Breast epithelium (tissue), 4 donors: ENCODE results near the gene PCSK5. TPM values are rescaled to one million over a fixed set of nuclear protein-coding genes. Genes with fewer than 3 reads are reported as not detected.

ENCODE experiments used
- DNase-seq, 2 donors: peaks; one replicate each; pipeline ENCODE4 v3.0.0-alpha.2; 2019; ENCODE audit warnings: low spot score in 2 of 2
- H3K27ac ChIP-seq, 2 donors: fragments of 200-600 bp; sonication (generic) in 1 of 2; one replicate each; pipeline ENCODE4 v1.5.1; 2016 to 2019; ENCODE audit warnings: mild to moderate bottlenecking in 1 of 2
- H3K27me3 ChIP-seq, 2 donors: fragments of 200-600 bp; sonication (generic) in 1 of 2; one replicate each; pipeline versions ENCODE4 v1.5.1 to v1.6.0; 2017 to 2019; ENCODE audit warnings: control low read depth in 1 of 2, mild to moderate bottlenecking in 1 of 2
- H3K36me3 ChIP-seq: fragments of 200-600 bp; one replicate; pipeline ENCODE4 v1.5.1; 2019
- H3K4me1 ChIP-seq, 2 donors: fragments of 200-600 bp; sonication (generic); one replicate each; pipeline ENCODE4 v1.5.1; 2016 to 2019; ENCODE audit warnings: control low read depth in 1 of 2
- H3K4me3 ChIP-seq, 3 donors: fragments of 200-600 bp; sonication (generic); 1 replicate in 2 of 3; 2 replicates in 1 of 3; pipeline ENCODE4 v1.5.1; 2016 to 2019; ENCODE audit warnings: mild to moderate bottlenecking in 3 of 3, moderate library complexity in 2 of 3
- H3K9me3 ChIP-seq, 2 donors: fragments of 200-600 bp; sonication (generic) in 1 of 2; one replicate each; pipeline ENCODE4 v1.5.1; 2016 to 2019; ENCODE audit warnings: control low read depth in 1 of 2
- CTCF ChIP-seq, 3 donors: fragments of 450-650 bp; IDR thresholded peaks; one replicate each; pipeline ENCODE4 v1.5.1; 2016 to 2017; ENCODE audit warnings: antibody characterized with exemption in 3 of 3, mild to moderate bottlenecking in 3 of 3, moderate library complexity in 3 of 3
- POLR2A ChIP-seq: fragments of 450-650 bp; IDR thresholded peaks from one replicate; pipeline ENCODE4 v1.6.1; 2016; ENCODE audit warnings: antibody characterized with exemption, mild to moderate bottlenecking, moderate library complexity
- POLR2AphosphoS5 ChIP-seq, 3 donors: sonication (generic); formaldehyde crosslinking; IDR thresholded peaks; one replicate each; pipeline ENCODE4 v1.6.1; 2017; ENCODE audit warnings: antibody characterized with exemption in 3 of 3
- intact Hi-C: fragments of 100-400 bp; cut with DNase I; formaldehyde crosslinking; loops from one replicate; pipeline ENCODE4 v1.15.1; 2023; ENCODE audit warnings: low total_unique reads
- total RNA-seq, 3 donors: library from RNA; depleted of rRNA; stranded (reverse); fragments of >200 nt; gene quantifications; one replicate each; pipeline ENCODE4 v1.1.0, GENCODE V29; 2016

PCSK5 gene
- total RNA-seq, 3 donors from 2014 or later = 12.7 to 21.0 (median 19.0) TPM

- H3K9me3 ChIP-seq = no peaks in the 10 kb centered on the region
- H3K27me3 ChIP-seq = no peaks in the 10 kb centered on the region
- H3K36me3 ChIP-seq = no peaks in the 10 kb centered on the region
- H3K27ac ChIP-seq = no peak overlapping the region
- DNase-seq = no peak
- no peaks in the 10 kb centered on the region for H3K4me1 ChIP-seq
- no peak overlapping the region for H3K4me3 ChIP-seq
- intact Hi-C loops = no loop called here
- no peak for TF ChIP-seq CTCF (IDR thresholded peaks at IDR 0.05)
- no peak for TF ChIP-seq POLR2AphosphoS5 (IDR thresholded peaks at IDR 0.05)
- TF ChIP-seq POLR2A = no peak
Measured at GRCh38 chr9:75965231-75965630, 74.8 kb downstream of the PCSK5 start.

GRCh38 chr9:75967556-75967955, 77.1 kb downstream of the PCSK5 start:
- Histone ChIP-seq H3K27ac (no peak overlapping the region), H3K27me3 (no peaks in the 10 kb centered on the region), H3K4me1 (no peaks in the 10 kb centered on the region), H3K4me3 (no peak overlapping the region), H3K36me3 (no peaks in the 10 kb centered on the region), H3K9me3 (no peaks in the 10 kb centered on the region)
- TF ChIP-seq POLR2AphosphoS5 (IDR thresholded peaks at IDR 0.05) = no peak
- TF ChIP-seq POLR2A = no peak
- TF ChIP-seq CTCF (IDR thresholded peaks at IDR 0.05) = no peak
- DNase-seq = no peak
- intact Hi-C loops = no loop called here

- H3K4me3 ChIP-seq = no peak overlapping the region
- no peaks in the 10 kb centered on the region for H3K27me3 ChIP-seq
- H3K36me3 ChIP-seq = no peaks in the 10 kb centered on the region
- intact Hi-C loops = no loop called here
- H3K4me1 ChIP-seq = no peaks in the 10 kb centered on the region
- no peak for DNase-seq
- TF ChIP-seq CTCF (IDR thresholded peaks at IDR 0.05) (no peak), POLR2AphosphoS5 (IDR thresholded peaks at IDR 0.05) (no peak), POLR2A (no peak)
- no peak overlapping the region for H3K27ac ChIP-seq
- H3K9me3 ChIP-seq = no peaks in the 10 kb centered on the region
Measured at GRCh38 chr9:75974016-75974766, 83.7 kb downstream of the PCSK5 start.

DNA sequence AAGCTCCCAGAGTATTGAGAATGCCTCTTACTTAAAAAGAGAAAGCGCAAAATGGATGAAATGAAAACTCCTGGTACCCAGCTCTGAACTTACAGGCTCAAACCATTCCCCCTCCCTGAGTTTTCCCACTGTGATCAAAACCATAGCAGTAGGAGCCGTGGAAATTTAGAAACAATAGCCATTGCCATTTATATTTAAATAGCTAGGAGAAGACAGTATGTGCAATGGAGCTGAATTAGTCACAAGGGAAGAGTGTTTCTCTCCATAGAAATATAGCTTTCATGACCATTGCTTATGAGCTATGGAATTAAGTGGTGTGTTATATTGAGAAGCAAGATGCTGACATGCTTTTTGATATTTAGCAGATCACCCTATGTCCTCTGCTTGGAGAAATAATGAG, 84.6 kb downstream of the PCSK5 start:
- H3K4me3 ChIP-seq = no peak overlapping the region
- no peaks in the 10 kb centered on the region for H3K9me3 ChIP-seq
- TF ChIP-seq CTCF (IDR thresholded peaks at IDR 0.05) (no peak), POLR2AphosphoS5 (IDR thresholded peaks at IDR 0.05) (no peak), POLR2A (no peak)
- no peaks in the 10 kb centered on the region for H3K4me1 ChIP-seq
- intact Hi-C loops = no loop called here
- H3K27me3 ChIP-seq = no peaks in the 10 kb centered on the region
- no peak overlapping the region for H3K27ac ChIP-seq
- DNase-seq = no peak
- H3K36me3 ChIP-seq = no peaks in the 10 kb centered on the region

DNA sequence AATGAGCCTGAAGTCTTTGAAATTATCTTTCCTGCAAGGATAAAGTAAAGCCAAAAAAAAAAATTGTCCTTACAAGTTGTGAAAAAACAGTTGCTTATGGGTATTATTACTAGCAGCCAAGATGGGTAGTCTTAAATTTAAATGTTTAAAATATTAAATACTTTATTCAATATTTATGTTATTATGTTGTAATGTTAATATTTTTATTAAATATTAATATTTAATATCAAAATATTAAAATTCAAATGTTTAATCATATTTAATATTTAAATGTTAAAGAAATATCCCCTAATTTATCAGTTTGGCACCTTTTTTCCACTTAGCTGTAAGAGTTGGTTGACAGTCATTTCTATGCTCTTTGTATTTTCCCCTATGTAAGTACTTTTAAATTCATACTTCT, 86.1 kb downstream of the PCSK5 start:
- intact Hi-C loops = no loop called here
- no peaks in the 10 kb centered on the region for H3K27me3 ChIP-seq
- H3K9me3 ChIP-seq = no peaks in the 10 kb centered on the region
- no peaks in the 10 kb centered on the region for H3K4me1 ChIP-seq
- TF ChIP-seq CTCF (IDR thresholded peaks at IDR 0.05) = no peak
- TF ChIP-seq POLR2AphosphoS5 (IDR thresholded peaks at IDR 0.05) = no peak
- TF ChIP-seq POLR2A = no peak
- H3K27ac ChIP-seq = no peak overlapping the region
- no peak overlapping the region for H3K4me3 ChIP-seq
- DNase-seq = no peak
- no peaks in the 10 kb centered on the region for H3K36me3 ChIP-seq
